Limb (tissue), 2 donors: ENCODE data around the gene DDR2.

Experiments used
- DNase-seq, 2 donors: peaks; one replicate each; pipeline ENCODE4 v3.0.0-alpha.2; 2016; ENCODE audit errors: extremely low spot score in 2 of 2

The DDR2 gene

DNA sequence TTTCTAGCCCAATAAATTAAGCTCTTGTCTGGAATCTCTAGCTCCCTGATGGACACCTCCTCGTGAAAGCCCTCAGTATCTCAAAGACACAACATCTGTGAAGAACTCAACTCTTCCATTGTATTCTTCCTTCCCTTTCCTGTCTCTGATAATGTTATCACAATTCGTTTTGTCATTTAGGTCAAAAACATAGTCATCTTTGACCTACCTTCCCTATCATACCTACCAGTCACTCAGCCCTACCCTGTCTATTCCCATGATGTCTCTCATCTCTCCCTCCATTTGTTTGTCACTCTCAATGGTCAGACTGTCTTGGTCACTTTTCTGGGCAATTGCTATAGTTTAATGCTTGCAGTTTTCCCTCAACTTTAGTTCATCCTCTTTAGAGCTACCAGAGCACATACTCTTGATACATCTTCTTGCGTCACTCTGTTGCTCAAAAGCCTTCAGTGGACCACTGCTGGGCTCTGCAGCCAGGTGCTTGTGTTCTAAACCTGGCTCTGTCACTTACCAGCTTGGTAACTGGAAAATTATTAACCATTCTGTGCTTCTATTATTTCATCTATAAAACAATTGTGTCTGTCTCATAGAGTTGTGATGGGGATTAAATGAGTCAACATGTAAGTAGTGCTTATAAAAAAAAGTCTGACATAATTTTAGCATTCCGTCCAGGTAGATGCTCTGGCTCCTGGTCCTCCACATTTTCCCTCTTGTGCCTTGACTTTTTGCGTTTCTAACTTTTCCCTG, 39.6 kb downstream of the DDR2 start:
- DNase-seq, result no peak

GRCh38 chr1:162672622-162673260, 40.5 kb downstream of the DDR2 start:
- no peak for DNase-seq

GRCh38 chr1:162674034-162674608, 41.9 kb downstream of the DDR2 start:
- DNase-seq, result no peak

GRCh38 chr1:162676087-162676486, 43.8 kb downstream of the DDR2 start:
- no peak for DNase-seq

GRCh38 chr1:162676750-162677149, 44.5 kb downstream of the DDR2 start:
- no peak for DNase-seq

GRCh38 chr1:162677607-162678371, 45.5 kb downstream of the DDR2 start:
- no peak for DNase-seq

DNA sequence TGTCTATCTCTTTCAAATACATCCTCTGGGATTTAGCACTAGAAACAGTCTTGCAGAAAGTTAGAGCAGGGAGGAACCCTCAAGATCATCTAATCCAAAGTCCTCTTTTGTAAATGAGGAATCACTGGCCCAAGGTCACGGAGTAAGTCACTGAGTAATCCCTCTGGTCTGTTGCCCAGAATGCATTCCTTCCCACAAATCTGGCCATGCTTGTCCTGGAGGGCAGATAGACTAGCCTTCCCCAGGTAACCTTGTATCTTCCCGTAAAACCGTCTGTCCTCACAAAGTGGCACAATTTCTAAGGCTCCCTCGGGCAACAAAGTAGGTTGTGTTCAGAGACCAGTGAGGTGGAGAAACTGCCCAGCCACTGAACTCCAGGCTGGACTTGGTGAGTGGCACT, 46.2 kb downstream of the DDR2 start:
- DNase-seq, result no peak

- no peak for DNase-seq
Observed at GRCh38 chr1:162679298-162679697, 47.0 kb downstream of the DDR2 start.

DNA sequence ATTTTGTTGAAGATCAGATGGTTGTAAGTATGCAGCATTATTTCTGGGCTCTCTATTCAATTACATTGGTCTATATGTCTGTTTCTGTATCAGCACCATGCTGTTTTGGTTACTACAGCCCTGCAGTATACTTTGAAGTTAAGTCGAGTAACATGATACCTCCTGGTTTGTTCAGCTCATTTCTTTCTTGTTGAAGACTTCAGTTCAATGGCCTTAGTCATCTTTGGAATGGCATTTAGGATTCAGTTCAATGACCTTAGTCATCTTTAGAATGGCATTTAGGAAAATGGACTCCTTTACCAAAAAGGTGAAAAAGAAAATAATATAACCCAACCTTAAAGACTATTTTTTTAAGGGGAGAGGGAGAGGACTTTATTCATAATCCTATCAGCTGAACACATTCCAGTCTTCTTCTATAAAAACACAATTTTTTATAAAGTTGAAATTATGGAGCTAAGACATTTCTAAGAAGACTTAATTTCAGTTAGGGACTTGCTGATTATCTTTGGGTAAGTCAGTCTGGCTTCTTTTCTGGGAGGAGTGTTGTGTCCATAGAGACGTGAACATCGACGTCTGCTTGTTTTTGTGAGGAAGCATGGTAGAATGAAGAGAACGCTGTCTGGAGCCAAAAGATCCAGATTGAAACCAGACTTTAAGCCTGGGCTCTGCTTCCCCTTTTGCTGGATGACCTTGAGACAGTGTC, 48.3 kb downstream of the DDR2 start:
- DNase-seq, result no peak

- no peak for DNase-seq
Observed at GRCh38 chr1:162681122-162681436, 48.8 kb downstream of the DDR2 start.

DNA sequence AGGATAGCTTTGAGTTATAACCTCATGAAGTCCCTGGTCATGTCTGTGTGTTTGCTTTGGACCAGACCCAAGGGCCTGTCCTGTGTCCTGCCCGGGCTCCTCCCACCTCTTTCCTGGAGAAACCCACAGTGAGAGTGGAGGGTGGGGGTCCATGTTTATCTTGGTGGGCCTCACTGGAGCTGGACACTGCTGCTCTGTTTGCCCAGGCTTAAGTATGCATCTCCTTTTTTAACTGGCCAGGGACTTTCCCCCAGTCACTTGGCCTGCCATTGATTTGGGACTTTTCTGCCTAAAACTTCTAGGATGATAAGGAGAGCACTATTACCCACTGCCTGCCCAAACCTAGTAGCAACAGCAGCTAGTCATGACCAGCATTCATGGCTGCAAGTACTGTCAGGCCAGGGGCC, 49.8 kb downstream of the DDR2 start:
- no peak for DNase-seq

- no peak for DNase-seq
Observed at GRCh38 chr1:162687870-162688269, 55.6 kb downstream of the DDR2 start.

- DNase-seq, result no peak
Observed at GRCh38 chr1:162688521-162688920, 56.3 kb downstream of the DDR2 start.

DNA sequence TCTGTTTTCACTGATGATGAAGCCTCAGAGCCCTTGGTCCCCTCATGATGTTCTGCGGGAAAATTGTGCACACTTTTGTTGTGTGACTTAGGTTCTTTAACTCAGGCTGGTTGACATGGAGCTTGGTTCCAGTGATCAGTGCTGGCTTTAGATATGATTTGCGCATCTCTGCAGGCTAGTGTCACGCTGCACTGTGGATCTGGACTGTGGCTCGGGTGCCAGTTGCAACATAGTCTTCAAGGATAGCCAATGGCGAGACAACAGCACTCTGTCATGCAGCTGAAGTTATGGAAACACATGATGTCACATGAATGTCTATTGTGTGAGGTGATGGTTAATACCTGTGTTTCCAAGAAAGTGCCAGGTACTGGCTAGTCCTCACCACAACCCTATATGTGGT, 56.7 kb downstream of the DDR2 start:
- DNase-seq, result no peak

- DNase-seq, result no peak
Observed at GRCh38 chr1:162689745-162690671, 57.7 kb downstream of the DDR2 start.

DNA sequence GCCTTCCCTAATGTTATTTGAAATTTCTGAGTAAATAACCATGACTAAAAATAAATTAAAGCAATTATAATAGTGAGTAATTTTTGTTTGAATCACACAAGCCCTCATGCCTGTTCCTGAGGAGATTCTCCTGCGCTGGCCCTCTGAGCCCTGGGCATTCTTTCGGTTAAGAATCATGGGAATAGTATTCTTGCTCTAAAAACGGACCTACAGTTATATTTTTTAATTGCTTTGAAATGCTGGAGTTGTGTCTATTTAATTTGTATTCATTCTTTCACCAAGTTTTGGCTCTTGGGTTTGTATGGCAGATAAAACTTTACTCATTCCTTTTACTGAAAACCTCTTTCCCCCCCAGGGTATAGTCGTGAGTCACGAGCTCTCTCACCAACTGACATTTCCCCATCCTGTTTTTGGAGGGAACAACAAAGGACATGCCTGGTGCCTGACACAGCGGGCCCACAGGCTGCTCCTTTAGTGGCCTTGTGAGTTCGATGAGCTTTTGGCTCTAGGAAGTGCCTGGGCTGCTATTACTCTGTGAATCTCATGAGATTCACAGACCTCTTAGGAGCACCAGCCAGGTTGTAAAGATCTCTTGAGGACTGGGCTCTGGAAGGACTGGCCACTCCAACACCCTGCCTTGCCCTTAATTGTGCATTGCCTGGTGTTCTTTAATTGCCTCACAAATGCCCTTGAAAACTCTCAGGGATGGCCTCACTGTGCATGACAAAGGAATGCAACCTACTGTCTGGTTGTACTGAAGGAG, 58.6 kb downstream of the DDR2 start:
- DNase-seq, result no peak

DNA sequence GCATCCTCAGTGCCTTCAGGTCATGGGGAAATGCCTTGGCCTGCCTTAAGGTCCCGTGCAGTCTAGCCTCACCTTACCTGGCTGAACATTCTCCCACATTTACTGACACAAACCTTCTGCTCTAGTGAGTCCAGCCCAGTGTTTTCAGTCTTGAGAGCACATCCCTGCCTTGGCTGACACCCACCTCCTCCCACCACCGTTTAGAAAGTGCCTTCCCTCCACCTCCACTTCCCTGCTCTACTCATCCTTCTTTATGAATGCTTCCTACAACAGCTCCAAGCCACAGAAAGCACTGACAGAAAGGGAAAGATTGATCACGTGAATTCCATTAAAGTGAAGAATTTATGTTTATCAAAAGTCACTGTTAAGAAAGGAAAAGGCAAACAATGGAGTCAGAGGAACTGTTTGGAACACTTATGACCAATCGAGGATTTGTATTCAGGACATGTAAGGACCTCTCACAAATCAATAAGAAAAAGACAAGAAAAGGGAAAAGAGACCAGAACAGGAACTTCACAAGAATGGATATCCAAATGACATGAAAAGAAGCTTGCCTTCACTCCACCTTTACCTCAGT, 59.8 kb downstream of the DDR2 start:
- no peak for DNase-seq

DNA sequence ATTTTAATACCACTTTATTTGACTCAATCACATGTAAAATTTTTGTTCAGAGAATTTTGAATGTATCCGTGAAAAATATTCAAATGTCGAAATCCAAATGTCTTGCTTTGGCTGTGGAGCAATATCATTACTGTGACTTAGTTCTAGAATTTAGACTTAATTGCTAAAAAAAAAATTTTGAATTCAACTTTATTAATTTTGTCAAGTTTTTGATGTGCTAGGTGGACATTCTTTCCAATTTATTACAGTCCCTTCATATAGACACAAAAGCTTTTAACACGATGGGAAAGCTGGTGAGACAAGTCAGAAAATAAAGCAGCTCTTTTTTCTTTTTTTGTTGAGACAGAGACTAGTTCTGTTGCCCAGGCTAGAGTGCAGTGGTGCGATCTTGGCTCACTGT, 62.6 kb downstream of the DDR2 start:
- DNase-seq, result no peak

DNA sequence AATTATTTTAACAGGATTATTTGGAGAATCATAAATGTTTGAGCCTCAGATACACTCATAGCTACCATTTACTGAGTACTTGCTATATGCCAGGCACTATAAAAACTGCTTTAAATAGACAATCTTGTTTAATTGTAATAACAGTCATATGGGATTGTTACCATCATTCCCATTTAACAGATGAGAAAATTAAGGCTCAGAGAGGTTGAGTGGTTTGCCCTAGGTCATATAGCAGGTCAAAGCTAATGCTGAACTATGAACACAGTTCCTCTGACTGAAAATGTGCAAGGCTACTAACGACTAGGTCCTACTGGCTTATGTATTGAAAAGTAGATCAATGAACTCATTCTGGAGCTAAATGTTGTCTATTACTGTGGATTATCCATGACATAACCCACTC, 63.4 kb downstream of the DDR2 start:
- DNase-seq, result no peak
